Body of pancreas (tissue), 4 donors: ENCODE results near the gene SLC22A23.

Source experiments
- POLR2A ChIP-seq, 3 donors: fragments of 450-650 bp; IDR thresholded peaks; one replicate each; pipeline ENCODE4 v1.6.1; 2016; ENCODE audit warnings: antibody characterized with exemption in 3 of 3, mild to moderate bottlenecking in 2 of 3
- TF ChIP-seq, protein P1 (sequence below), 7 experiments: fragments of 450-650 bp in 4 of 7; fragments of 200-600 bp in 3 of 7; sonication (generic) in 3 of 7; IDR thresholded peaks; one replicate each; pipeline ENCODE4 v1.5.1; 2016 to 2019; ENCODE audit warnings: antibody characterized with exemption in 7 of 7

DNA sequence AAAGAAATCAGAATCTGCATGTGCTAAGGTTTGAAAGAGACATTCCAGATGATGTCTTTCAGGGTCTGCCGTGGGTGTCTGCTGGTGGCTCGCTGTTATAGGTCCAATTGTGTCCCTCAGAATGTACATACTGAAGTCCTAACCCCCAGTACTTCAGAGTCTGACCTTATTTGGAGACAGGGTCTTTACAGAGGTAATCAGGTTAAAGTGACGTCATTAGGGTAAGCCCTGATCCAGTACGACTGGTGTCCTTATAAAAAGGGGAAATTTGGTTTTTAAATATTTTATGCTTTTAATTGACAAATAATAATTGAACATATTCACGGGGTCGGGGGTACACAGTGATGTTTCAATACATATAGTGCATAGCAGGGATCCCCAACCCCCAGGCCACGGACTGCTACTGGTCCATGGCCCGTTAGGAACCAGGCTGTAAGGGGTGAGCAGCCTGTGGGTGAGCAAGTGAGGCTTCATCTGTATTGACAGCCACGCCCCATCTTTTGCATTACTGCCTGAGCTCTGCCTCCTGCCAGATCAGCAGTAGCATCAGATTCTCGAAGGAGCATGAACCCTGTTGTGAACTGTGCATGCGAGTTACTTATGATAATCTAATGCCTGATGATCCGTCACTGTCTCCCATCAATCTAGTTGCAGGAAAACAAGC lies 33.2 kb upstream of the SLC22A23 start:
- TF ChIP-seq, protein P1, sequence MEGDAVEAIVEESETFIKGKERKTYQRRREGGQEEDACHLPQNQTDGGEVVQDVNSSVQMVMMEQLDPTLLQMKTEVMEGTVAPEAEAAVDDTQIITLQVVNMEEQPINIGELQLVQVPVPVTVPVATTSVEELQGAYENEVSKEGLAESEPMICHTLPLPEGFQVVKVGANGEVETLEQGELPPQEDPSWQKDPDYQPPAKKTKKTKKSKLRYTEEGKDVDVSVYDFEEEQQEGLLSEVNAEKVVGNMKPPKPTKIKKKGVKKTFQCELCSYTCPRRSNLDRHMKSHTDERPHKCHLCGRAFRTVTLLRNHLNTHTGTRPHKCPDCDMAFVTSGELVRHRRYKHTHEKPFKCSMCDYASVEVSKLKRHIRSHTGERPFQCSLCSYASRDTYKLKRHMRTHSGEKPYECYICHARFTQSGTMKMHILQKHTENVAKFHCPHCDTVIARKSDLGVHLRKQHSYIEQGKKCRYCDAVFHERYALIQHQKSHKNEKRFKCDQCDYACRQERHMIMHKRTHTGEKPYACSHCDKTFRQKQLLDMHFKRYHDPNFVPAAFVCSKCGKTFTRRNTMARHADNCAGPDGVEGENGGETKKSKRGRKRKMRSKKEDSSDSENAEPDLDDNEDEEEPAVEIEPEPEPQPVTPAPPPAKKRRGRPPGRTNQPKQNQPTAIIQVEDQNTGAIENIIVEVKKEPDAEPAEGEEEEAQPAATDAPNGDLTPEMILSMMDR (IDR thresholded peaks at IDR 0.05) = no peak
- TF ChIP-seq POLR2A (IDR thresholded peaks at IDR 0.05) = no peak
